ENCODE results near the gene RDX. TPM values are rescaled to one million over a fixed set of nuclear protein-coding genes. Genes with fewer than 3 reads are reported as not detected.

RDX gene
- total and polyA plus RNA-seq, 9 of the 15 experiments (the other 6 are each of a cell fraction or from before 2014, with no cell fraction given) = 35.6 to 62.1 (median 54.3) TPM

GRCh38 chr11:110165039-110165925 lies 131.1 kb downstream of the RDX start:
- no peaks in the 10 kb centered on the region for H3K27me3 ChIP-seq (ENCODE audit: control insufficient read depth in 2 of 2, insufficient read depth in 2 of 2, low read length in 2 of 2)
- no peak overlapping the region for H3K9ac ChIP-seq (ENCODE audit: insufficient read depth in 1 of 2, low read depth in 2 of 2, low read length in 2 of 2)
- in situ Hi-C loops (cut with MboI) (no loop called here), intact Hi-C loops (cut with micrococcal nuclease) (no loop called here)
- no peaks in the 10 kb centered on the region for H3K79me2 ChIP-seq (ENCODE audit: control insufficient read depth, insufficient read depth, low read length)
- H3K9me1 ChIP-seq (ENCODE audit: control insufficient read depth, insufficient read depth, low read length) = no peaks in the 10 kb centered on the region
- TF ChIP-seq ZNF311 (CRISPR knock-in tag; IDR thresholded peaks at IDR 0.05) (no peak), RAD21 (CRISPR knock-in tag; conservative IDR thresholded peaks at IDR 0.05 in 1 of 2, IDR thresholded peaks at IDR 0.05 in 1 of 2) (peak in 1 of 2 experiments; percentile 12; a peak in 1 of 4 replicates), TCFL5 (CRISPR knock-in tag; conservative IDR thresholded peaks at IDR 0.05) (no peak)
- ChIA-PET CTCF (ENCODE audit: low intra/inter-chr PET ratio) (no interaction called here), POLR2A (interaction anchor here (0.7 to 1.6 kb wide), 2 partner anchors 10 to 1117 kb away, joined by 3 to 4 read pairs; no protein-coding TSS in a partner anchor)
- H3K4me1 ChIP-seq (replicated peaks in 1 of 2; ENCODE audit: control insufficient read depth in 2 of 2, insufficient read depth in 2 of 2, low read length in 2 of 2) = no peaks in the 10 kb centered on the region
- ATAC-seq (no peak), DNase-seq (ENCODE audit: extremely low read depth in 1 of 4, low spot score in 3 of 4) (no peak), FAIRE-seq (no peak)
- no TSS peak for BruUV-seq (replicated peaks)
- H3K36me3 ChIP-seq (ENCODE audit: control insufficient read depth, insufficient read depth, low read length) = no peaks in the 10 kb centered on the region; the same call in 2 of the 3 replicates
- no peaks in the 10 kb centered on the region for H4K20me1 ChIP-seq (replicated peaks; ENCODE audit: control insufficient read depth, insufficient read depth, low read length)
- H3K4me3 ChIP-seq = no peak overlapping the region
- WGBS (ENCODE audit: insufficient coverage, low coverage, missing lambda C conversion rate) = 72% methylated on average over 28 of the region's 28 CpGs
- no peaks in the 10 kb centered on the region for H3K9me3 ChIP-seq (replicated peaks; ENCODE audit: control insufficient read depth, insufficient read depth, low read depth, low read length)
- no peak overlapping the region for H3K4me2 ChIP-seq (ENCODE audit: insufficient read depth, low read length)
- no peak overlapping the region for H2AFZ ChIP-seq (ENCODE audit: low read depth, low read length)
- no peak overlapping the region for H3K27ac ChIP-seq (ENCODE audit: extremely low read depth, low read depth, low read length)

- H3K9me3 ChIP-seq (replicated peaks; ENCODE audit: control insufficient read depth, insufficient read depth, low read depth, low read length) = no peaks in the 10 kb centered on the region
- no peaks in the 10 kb centered on the region for H3K27me3 ChIP-seq (ENCODE audit: control insufficient read depth in 2 of 2, insufficient read depth in 2 of 2, low read length in 2 of 2)
- no peak for FAIRE-seq
- no peak overlapping the region for H3K27ac ChIP-seq (ENCODE audit: extremely low read depth, low read depth, low read length)
- peaks cover 0 to 7% of the 10 kb centered on the region in 2 experiments; a peak in 1 of 5 replicates for H3K4me1 ChIP-seq (replicated peaks in 1 of 2; ENCODE audit: control insufficient read depth in 2 of 2, insufficient read depth in 2 of 2, low read length in 2 of 2)
- H3K9ac ChIP-seq (ENCODE audit: insufficient read depth in 1 of 2, low read depth in 2 of 2, low read length in 2 of 2) = no peak overlapping the region
- no peak overlapping the region for H3K4me3 ChIP-seq
- no peak for TF ChIP-seq SIN3A (IDR thresholded peaks at IDR 0.05; ENCODE audit: borderline replicate concordance in 2 of 2, control insufficient read depth in 1 of 2, low read depth in 2 of 2, low read length in 2 of 2)
- no peaks in the 10 kb centered on the region for H3K9me1 ChIP-seq (ENCODE audit: control insufficient read depth, insufficient read depth, low read length)
- no peak for ATAC-seq
- CTCF ChIA-PET (ENCODE audit: low intra/inter-chr PET ratio) = no interaction called here
- H4K20me1 ChIP-seq (replicated peaks; ENCODE audit: control insufficient read depth, insufficient read depth, low read length) = no peaks in the 10 kb centered on the region
- POLR2A ChIA-PET = no interaction called here
- H2AFZ ChIP-seq (ENCODE audit: low read depth, low read length) = no peak overlapping the region
- H3K4me2 ChIP-seq (ENCODE audit: insufficient read depth, low read length) = no peak overlapping the region
- DNase-seq (ENCODE audit: extremely low read depth in 1 of 4, low spot score in 3 of 4) = no peak
- H3K79me2 ChIP-seq (ENCODE audit: control insufficient read depth, insufficient read depth, low read length) = no peaks in the 10 kb centered on the region
- no TSS peak for BruUV-seq (replicated peaks)
- H3K36me3 ChIP-seq (ENCODE audit: control insufficient read depth, insufficient read depth, low read length) = peaks cover 9% of the 10 kb centered on the region; the same call in 2 of the 3 replicates
- in situ Hi-C loops (cut with MboI) = no loop called here
- intact Hi-C loops (cut with micrococcal nuclease) = no loop called here
Measured at GRCh38 chr11:110162216-110162615, 134.2 kb downstream of the RDX start.

All from K562 (cell line).